HuH-7 (cell line): ENCODE data around the gene PPP1R10.

Experiments
- DNase-seq: peaks from one replicate; pipeline ENCODE4 v3.0.0; 2011; ENCODE audit warnings: low spot score

PPP1R10 gene

GRCh38 chr6:30556066-30556905 is 60.8 kb downstream of the PPP1R10 start, which contains the start of gene GNL1:
Gene GNL1 (minus strand): TSS chr6:30556489. CDS start chr6:30556203, 286 bp downstream.
- peak; percentile 78 for DNase-seq

- DNase-seq, result no peak
These were observed 61.3 kb downstream of the PPP1R10 start for GRCh38 chr6:30555816-30556065.

GRCh38 chr6:30554962-30555815 is 61.9 kb downstream of the PPP1R10 start:
- DNase-seq, result no peak

- DNase-seq, result no peak
These were observed 62.6 kb downstream of the PPP1R10 start for GRCh38 chr6:30554404-30554803.
